C4-2B (cell line): Measurements from ENCODE around the gene RSRC1.

Experiments used
- CTCF ChIP-seq: fragments of 450-650 bp; conservative IDR thresholded peaks from 2 replicates; pipeline ENCODE4 v1.5.1; 2017; ENCODE audit warnings: mild to moderate bottlenecking
- ZFX ChIP-seq: fragments of 450-650 bp; IDR thresholded peaks from 2 replicates; pipeline ENCODE4 v1.6.1; 2017

DNA sequence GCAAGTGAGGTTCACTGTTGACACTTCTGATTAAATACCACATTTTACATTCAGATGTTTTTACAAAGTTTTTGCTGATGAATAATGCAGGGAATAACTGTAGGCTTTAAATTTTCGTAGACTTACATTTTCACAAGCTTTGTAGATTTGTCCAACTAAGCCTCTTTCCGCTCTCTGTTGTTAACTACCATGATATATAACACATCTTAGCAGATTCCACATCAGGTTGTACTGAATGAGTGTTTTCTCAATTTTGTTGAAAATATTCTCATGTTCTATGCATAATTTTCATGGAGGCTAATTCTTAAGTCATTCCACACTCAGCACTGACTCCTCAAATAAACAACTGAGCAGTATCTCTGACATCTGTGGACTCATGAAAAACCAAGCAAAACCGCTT is 168.3 kb downstream of the RSRC1 start:
- TF ChIP-seq CTCF (no peak), ZFX (no peak)
